ENCODE data around the gene ARHGEF2. TPM values are rescaled to one million over a fixed set of nuclear protein-coding genes. Genes with fewer than 3 reads are reported as not detected.
A peak's percentile ranks its signal among the peaks of the same experiment; 100 is the strongest.

ARHGEF2 gene
- total and polyA plus RNA-seq, 2 of the 13 experiments (the other 11 are each of a cell fraction or from before 2014, with no cell fraction given): 16.1 to 32.1 TPM

- TF ChIP-seq LBX2 (CRISPR knock-in tag; IDR thresholded peaks at IDR 0.05; ENCODE audit: borderline replicate concordance): 0 out of 2 replicates have a peak, but pooled peaks have one; percentile 40
- no peak for TF ChIP-seq JUNB (CRISPR knock-in tag; IDR thresholded peaks at IDR 0.05; ENCODE audit: borderline replicate concordance)
- TF ChIP-seq RXRB (CRISPR knock-in tag; IDR thresholded peaks at IDR 0.05; ENCODE audit: borderline replicate concordance): no peak
- no peak for TF ChIP-seq ARNT2 (CRISPR knock-in tag; IDR thresholded peaks at IDR 0.05; ENCODE audit: low read depth)
- TF ChIP-seq ZNF407 (CRISPR knock-in tag; IDR thresholded peaks at IDR 0.05; ENCODE audit: not compliant biosample characterization): no peak
- TF ChIP-seq RAD21 (CRISPR knock-in tag; IDR thresholded peaks at IDR 0.05): no peak
- TF ChIP-seq ZNF780A (CRISPR knock-in tag; IDR thresholded peaks at IDR 0.05): no peak
- TF ChIP-seq FOXC1 (CRISPR knock-in tag; IDR thresholded peaks at IDR 0.05; ENCODE audit: borderline replicate concordance): 0 out of 2 replicates have a peak, but pooled peaks have one; percentile 19
- TF ChIP-seq TMF1 (CRISPR knock-in tag; IDR thresholded peaks at IDR 0.05; ENCODE audit: low read depth): no peak
- TF ChIP-seq FOXM1 (CRISPR knock-in tag; IDR thresholded peaks at IDR 0.05): no peak
- no peak for TF ChIP-seq ZNF512 (CRISPR knock-in tag; IDR thresholded peaks at IDR 0.05)
- no peak for TF ChIP-seq CSRNP2 (CRISPR knock-in tag; conservative IDR thresholded peaks at IDR 0.05; ENCODE audit: low read depth)
- no peak for TF ChIP-seq PAWR (CRISPR knock-in tag; IDR thresholded peaks at IDR 0.05; ENCODE audit: borderline replicate concordance)
- TF ChIP-seq KAT8 (CRISPR knock-in tag; IDR thresholded peaks at IDR 0.05): no peak
- TF ChIP-seq ZBTB21 (CRISPR knock-in tag; IDR thresholded peaks at IDR 0.05): no peak
Observed at GRCh38 chr1:155977690-155978324, 540 bp downstream of the ARHGEF2 start (continued).

Data from HepG2 (cell line).